ENCODE data around the gene NIPAL4.
A peak's percentile ranks its signal among the peaks of the same experiment; 100 is the strongest.

Gene NIPAL4

GRCh38 chr5:157485811-157486210 is 25.8 kb downstream of the NIPAL4 start:
- DNase-seq (ENCODE audit: low read depth), result no peak

- no peak for DNase-seq (ENCODE audit: low read depth)
Observed at GRCh38 chr5:157486221-157486681, 26.2 kb downstream of the NIPAL4 start.

- DNase-seq (ENCODE audit: low read depth), result no peak
Observed at GRCh38 chr5:157486861-157487260, 26.8 kb downstream of the NIPAL4 start.

- no peak for DNase-seq (ENCODE audit: low read depth)
Observed at GRCh38 chr5:157487358-157487757, 27.3 kb downstream of the NIPAL4 start.

GRCh38 chr5:157491471-157491995 is 31.5 kb downstream of the NIPAL4 start:
- no peak for DNase-seq (ENCODE audit: low read depth)

GRCh38 chr5:157492886-157493285 is 32.9 kb downstream of the NIPAL4 start:
- DNase-seq (ENCODE audit: low read depth), result no peak

- no peak for DNase-seq (ENCODE audit: low read depth)
Observed at GRCh38 chr5:157494178-157494832, 34.3 kb downstream of the NIPAL4 start.

- DNase-seq (ENCODE audit: low read depth), result no peak
Observed at GRCh38 chr5:157496864-157497263, 36.9 kb downstream of the NIPAL4 start.

- no peak for DNase-seq (ENCODE audit: low read depth)
Observed at GRCh38 chr5:157497875-157498611, 38.0 kb downstream of the NIPAL4 start.

GRCh38 chr5:157502143-157502647 is 42.2 kb downstream of the NIPAL4 start:
- no peak for DNase-seq (ENCODE audit: low read depth)

GRCh38 chr5:157504053-157504452 is 44.0 kb downstream of the NIPAL4 start:
- no peak for DNase-seq (ENCODE audit: low read depth)

GRCh38 chr5:157505496-157505895 is 45.5 kb downstream of the NIPAL4 start:
- no peak for DNase-seq (ENCODE audit: low read depth)

GRCh38 chr5:157506066-157506590 is 46.1 kb downstream of the NIPAL4 start:
- no peak for DNase-seq (ENCODE audit: low read depth)

GRCh38 chr5:157506981-157507780 is 47.2 kb downstream of the NIPAL4 start:
- no peak for DNase-seq (ENCODE audit: low read depth)

GRCh38 chr5:157509093-157509492 is 49.1 kb downstream of the NIPAL4 start:
- DNase-seq (ENCODE audit: low read depth), result no peak

- no peak for DNase-seq (ENCODE audit: low read depth)
Observed at GRCh38 chr5:157509587-157509986, 49.6 kb downstream of the NIPAL4 start.

- DNase-seq (ENCODE audit: low read depth), result no peak
Observed at GRCh38 chr5:157510682-157511081, 50.7 kb downstream of the NIPAL4 start.

- peak; percentile 89 for DNase-seq (ENCODE audit: low read depth)
Observed at GRCh38 chr5:157511651-157512644, 51.9 kb downstream of the NIPAL4 start.

- no peak for DNase-seq (ENCODE audit: low read depth)
Observed at GRCh38 chr5:157513182-157513581, 53.2 kb downstream of the NIPAL4 start.

GRCh38 chr5:157514974-157515373 is 55.0 kb downstream of the NIPAL4 start:
- DNase-seq (ENCODE audit: low read depth), result no peak

GRCh38 chr5:157516006-157516405 is 56.0 kb downstream of the NIPAL4 start:
- no peak for DNase-seq (ENCODE audit: low read depth)

All from HS-5 (cell line).